GM12878 (cell line): ENCODE results near the gene IMMP2L. TPM values are rescaled to one million over a fixed set of nuclear protein-coding genes. Genes with fewer than 3 reads are reported as not detected.

Experiments used
- ATAC-seq: fragments of 200-7000 bp; cut with Tn5 transposase; 3 replicates; pipeline ENCODE4 v1.9.1; 2020; ENCODE audit warnings: mild to moderate bottlenecking, moderate library complexity
- BruUV-seq: library from RNA; stranded (reverse); fragments of 400-500 nt; replicated peaks from 2 replicates; lab custom pipeline; 2021; lab: Mats Ljungman, UMichigan
- CTCF ChIA-PET: fragments of 300-600 bp; sonication (Branson Sonifier 250); formaldehyde crosslinking; extraction: SDS; loops from one replicate; lab custom pipeline; 2021; ENCODE audit warnings: inconsistent platforms; lab: Yijun Ruan, JAX
- POLR2A ChIA-PET: fragments of 350-600 bp; formaldehyde crosslinking; extraction: SDS; loops from one replicate; lab custom pipeline; 2021; ENCODE audit warnings: inconsistent platforms; lab: Charles Lee
- RAD21 ChIA-PET: fragments of 300-600 bp; sonication (Branson Sonifier 250); formaldehyde crosslinking; loops from one replicate; lab custom pipeline; 2023; ENCODE audit warnings: antibody characterized with exemption; ENCODE audit not compliant: unreplicated experiment; lab: Charles Lee
- SMC1A ChIA-PET: fragments of 300-600 bp; sonication (Branson Sonifier 250); formaldehyde crosslinking; loops from one replicate; lab custom pipeline; 2023; ENCODE audit not compliant: unreplicated experiment, uncharacterized antibody; lab: Charles Lee
- DNase-seq: peaks from one replicate; pipeline ENCODE4 v3.0.0-alpha.2; 2011; ENCODE audit warnings: low read depth, low spot score
- FAIRE-seq: peaks from 3 replicates; lab custom pipeline; 2011; peaks lifted over from hg19 to GRCh38; lab: Jason Lieb, UNC
- H2AFZ ChIP-seq: 2 replicates; pipeline ENCODE4 v1.6.0; 2011; ENCODE audit warnings: low read depth, low read length, control low read depth; ENCODE audit not compliant: control insufficient read depth
- H3K27ac ChIP-seq: 2 replicates; pipeline ENCODE4 v1.5.1; 2011; ENCODE audit warnings: control low read depth; ENCODE audit not compliant: control insufficient read depth, insufficient read depth
- H3K27me3 ChIP-seq, 2 experiments: replicated peaks in 1 of 2; 2 replicates each; pipeline versions ENCODE4 v1.6.0 to v1.6.1; 2011; ENCODE audit warnings: low read length in 1 of 2; ENCODE audit not compliant: control insufficient read depth in 2 of 2, insufficient read depth in 2 of 2
- H3K36me3 ChIP-seq, 2 experiments: 2 replicates each; pipeline ENCODE4 v1.5.1; 2011; ENCODE audit warnings: low read length in 1 of 2; ENCODE audit not compliant: control insufficient read depth in 2 of 2, insufficient read depth in 2 of 2
- H3K4me1 ChIP-seq: 2 replicates; pipeline ENCODE4 v1.6.1; 2011; ENCODE audit warnings: mild to moderate bottlenecking, low read length, moderate library complexity, mixed read lengths; ENCODE audit not compliant: control insufficient read depth, insufficient read depth
- H3K4me2 ChIP-seq: 2 replicates; pipeline ENCODE4 v1.6.0; 2011; ENCODE audit warnings: control low read depth; ENCODE audit not compliant: control insufficient read depth, insufficient read depth
- H3K4me3 ChIP-seq: fragments of 200-600 bp; sonication (generic); 2 replicates; pipeline ENCODE4 v1.5.1; 2016
- H3K79me2 ChIP-seq: 2 replicates; pipeline ENCODE4 v1.6.0; 2011; ENCODE audit warnings: low read length; ENCODE audit not compliant: control insufficient read depth, insufficient read depth
- H3K9ac ChIP-seq: 2 replicates; pipeline ENCODE4 v1.8.0; 2011; ENCODE audit warnings: low read length, control low read depth, mixed read lengths; ENCODE audit not compliant: control insufficient read depth, insufficient read depth
- H3K9me3 ChIP-seq: replicated peaks from 3 replicates; pipeline ENCODE4 v1.5.1; 2011; ENCODE audit warnings: mild to moderate bottlenecking, low read length; ENCODE audit not compliant: control insufficient read depth, insufficient read depth
- H4K20me1 ChIP-seq: 2 replicates; pipeline ENCODE4 v1.6.0; 2011; ENCODE audit not compliant: control insufficient read depth, insufficient read depth
- CEBPZ ChIP-seq: fragments of 150-350 bp; IDR thresholded peaks from 2 replicates; pipeline ENCODE4 v1.6.1; 2016; ENCODE audit warnings: low read depth, low read length
- CHD4 ChIP-seq: fragments of 200-600 bp; sonication (generic); IDR thresholded peaks from 2 replicates; pipeline ENCODE4 v1.6.1; 2016; ENCODE audit warnings: mild to moderate bottlenecking
- EP300 ChIP-seq, 2 experiments: fragments of 150-350 bp in 1 of 2; IDR thresholded peaks; 2 replicates each; pipeline ENCODE4 v1.6.1; 2011 to 2012; ENCODE audit warnings: low read depth in 2 of 2, low read length in 2 of 2, borderline replicate concordance in 1 of 2, improper control_type of control experiment in 1 of 2, inconsistent platforms in 1 of 2; ENCODE audit not compliant: control insufficient read depth in 1 of 2
- FOS ChIP-seq: IDR thresholded peaks from 3 replicates; pipeline ENCODE4 v1.6.1; 2011; ENCODE audit warnings: borderline replicate concordance; ENCODE audit not compliant: insufficient read length; ENCODE audit errors: extremely low read depth
- MEF2B ChIP-seq: fragments of 450-650 bp; IDR thresholded peaks from 2 replicates; pipeline ENCODE4 v1.6.1; 2018; ENCODE audit warnings: mild to moderate bottlenecking, moderate library complexity; ENCODE audit not compliant: partially characterized antibody, poor library complexity, severe bottlenecking
- MTA2 ChIP-seq: fragments of 450-650 bp; IDR thresholded peaks from 2 replicates; pipeline ENCODE4 v1.6.1; 2016; ENCODE audit warnings: low read depth, mild to moderate bottlenecking, moderate library complexity
- RAD51 ChIP-seq: fragments of 450-650 bp; IDR thresholded peaks from 2 replicates; pipeline ENCODE4 v1.6.1; 2016; ENCODE audit warnings: moderate library complexity, mild to moderate bottlenecking, inconsistent platforms
- RUNX3 ChIP-seq: IDR thresholded peaks from 2 replicates; pipeline ENCODE4 v1.6.1; 2012; ENCODE audit warnings: low read length, inconsistent platforms
- SIN3A ChIP-seq: IDR thresholded peaks from 2 replicates; pipeline ENCODE4 v1.6.1; 2012; ENCODE audit warnings: low read depth, low read length, improper control_type of control experiment
- SKIL ChIP-seq: fragments of 450-650 bp; IDR thresholded peaks from 2 replicates; pipeline ENCODE4 v1.6.1; 2017; ENCODE audit warnings: mild to moderate bottlenecking, low read depth, inconsistent platforms; ENCODE audit not compliant: poor library complexity, severe bottlenecking
- SMAD1 ChIP-seq: fragments of 450-650 bp; IDR thresholded peaks from 2 replicates; pipeline ENCODE4 v1.6.1; 2018; ENCODE audit warnings: mild to moderate bottlenecking, low read depth; ENCODE audit not compliant: partially characterized antibody
- SREBF1 ChIP-seq: IDR thresholded peaks from 2 replicates; pipeline ENCODE4 v1.6.1; 2012; ENCODE audit warnings: mild to moderate bottlenecking, low read length
- WGBS: methylation state at CpG from one replicate; pipeline ENCODE4 v1.1.6; 2016; ENCODE audit warnings: low lambda C conversion rate; ENCODE audit not compliant: insufficient replicate concordance, insufficient coverage; ENCODE audit errors: missing lambda C conversion rate; 5-methylcytosine and 5-hydroxymethylcytosine counted together
- in situ Hi-C: fragments of 300-500 bp; cut with MboI; formaldehyde crosslinking; loops from 9 replicates; pipeline ENCODE4 v1.14.3; 2018; ENCODE audit warnings: mixed read lengths
- intact Hi-C: fragments of 100-400 bp; cut with micrococcal nuclease; formaldehyde crosslinking; loops from one replicate; pipeline ENCODE4 v1.14.2; 2022; ENCODE audit not compliant: unreplicated experiment
- polyA plus RNA-seq, 11 experiments: library from polyadenylated mRNA; depleted of rRNA in 4 of 11; unstranded in 6 of 11; stranded (reverse) in 5 of 11; fragments of >200 nt; fragmentation: Nextera tagmentation in 4 of 11; fragmentation: Illumina TruSeq in 1 of 11; extraction: Ambion mirVana in 4 of 11; extraction: Trizol in 1 of 11; gene quantifications; 1 replicate in 1 of 11; 2 replicates in 10 of 11; pipeline versions ENCODE4 v1.2.1 to v1.2.3, GENCODE V29; 2011 to 2016; ENCODE audit warnings: inconsistent platforms in 2 of 11, missing spikeins in 2 of 11, low read depth in 1 of 11
- total RNA-seq, 4 experiments: library from RNA; depleted of rRNA in 3 of 4; stranded (reverse); fragments of >200 nt in 3 of 4; fragmentation: Illumina TruSeq in 1 of 4; extraction: Trizol in 1 of 4; gene quantifications; 2 replicates each; pipeline versions ENCODE4 v1.2.1 to v1.2.3, GENCODE V29; 2013 to 2021
- TF ChIP-seq, protein P1 (sequence below): fragments of 450-650 bp; IDR thresholded peaks from 2 replicates; pipeline ENCODE4 v1.6.1; 2016; ENCODE audit warnings: mild to moderate bottlenecking
- TF ChIP-seq, protein P2 (sequence below): IDR thresholded peaks from 2 replicates; pipeline ENCODE4 v1.6.1; 2012; ENCODE audit warnings: low read depth, low read length, improper control_type of control experiment

Gene IMMP2L
- total and polyA plus RNA-seq, 10 of the 15 experiments (the other 5 are each of a cell fraction or from before 2014, with no cell fraction given): 12.6 to 46.3 (median 19.6) TPM

DNA sequence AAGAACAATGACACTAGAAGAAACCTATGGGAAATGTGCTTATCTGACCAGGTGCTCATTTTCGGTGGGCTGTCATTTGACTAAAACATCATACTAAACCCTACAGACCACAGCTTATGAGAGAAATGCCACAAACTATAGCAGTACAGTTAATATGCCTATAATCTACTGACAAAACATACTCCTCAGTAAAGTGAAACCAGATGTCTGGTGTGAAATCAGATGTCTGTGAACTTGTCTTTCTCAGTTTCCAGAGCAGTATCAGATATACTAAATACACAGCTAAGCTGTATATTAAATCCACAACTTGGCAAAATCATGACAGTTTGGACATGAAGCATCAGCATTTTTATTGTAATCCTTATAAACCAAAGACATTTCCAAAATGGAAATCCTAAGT lies 3.3 kb downstream of the IMMP2L start:
- POLR2A ChIA-PET: interaction anchor here (0.7 to 0.9 kb wide), 2 partner anchors 32 to 234 kb away, joined by 3 to 4 read pairs; no protein-coding TSS in a partner anchor
- WGBS: 30% methylated on average over 1 of the region's 1 CpG
- ATAC-seq (peak; percentile 62), FAIRE-seq (no peak), DNase-seq (no peak)
- CTCF ChIA-PET: interaction anchor here (0.5 to 3.4 kb wide), 7 partner anchors 13 to 476 kb away, joined by 3 to 18 read pairs (median 4); no protein-coding TSS in a partner anchor
- peak overlapping the region; percentile 37; the same call in 1 of the 2 replicates for H3K27ac ChIP-seq
- peaks cover 9% of the 10 kb centered on the region for H3K79me2 ChIP-seq
- RAD21 ChIA-PET: interaction anchor here (0.6 to 3.1 kb wide), 6 partner anchors 27 to 460 kb away, joined by 3 to 12 read pairs (median 5); no protein-coding TSS in a partner anchor
- no peaks in the 10 kb centered on the region for H3K27me3 ChIP-seq
- no peaks in the 10 kb centered on the region for H4K20me1 ChIP-seq
- H3K4me2 ChIP-seq: peak overlapping the region; percentile 96
- no peaks in the 10 kb centered on the region; a peak in 2 of 4 replicates for H3K36me3 ChIP-seq
- no peak overlapping the region; the same call in 1 of the 2 replicates for H3K9ac ChIP-seq
- in situ Hi-C loops (no loop called here), intact Hi-C loops (loop anchor here (10.0 kb wide), 1 partner anchor 896 kb away; the partner anchor contains the start of gene IFRD1)
- no peak overlapping the region for H2AFZ ChIP-seq
- peaks cover 11% of the 10 kb centered on the region for H3K4me1 ChIP-seq
- BruUV-seq: no TSS peak
- H3K4me3 ChIP-seq: no peak overlapping the region; the same call in 1 of the 2 replicates
- no peaks in the 10 kb centered on the region; the same call in 2 of the 3 replicates for H3K9me3 ChIP-seq
- SMC1A ChIA-PET: interaction anchor here (0.7 to 4.9 kb wide), 13 partner anchors 9 to 515 kb away, joined by 3 to 39 read pairs (median 5); no protein-coding TSS in a partner anchor
- no peak for TF ChIP-seq EP300 (IDR thresholded peaks at IDR 0.05; ENCODE audit: borderline replicate concordance in 1 of 2, control insufficient read depth in 1 of 2, low read depth in 2 of 2, low read length in 2 of 2)
- no peak for TF ChIP-seq MEF2B
- no peak for TF ChIP-seq CHD4
- TF ChIP-seq MTA2: 0 out of 2 replicates have a peak, but pooled peaks have one; percentile 32
- no peak for TF ChIP-seq SREBF1
- no peak for TF ChIP-seq SMAD1
- TF ChIP-seq CEBPZ: no peak
- TF ChIP-seq, protein P1, sequence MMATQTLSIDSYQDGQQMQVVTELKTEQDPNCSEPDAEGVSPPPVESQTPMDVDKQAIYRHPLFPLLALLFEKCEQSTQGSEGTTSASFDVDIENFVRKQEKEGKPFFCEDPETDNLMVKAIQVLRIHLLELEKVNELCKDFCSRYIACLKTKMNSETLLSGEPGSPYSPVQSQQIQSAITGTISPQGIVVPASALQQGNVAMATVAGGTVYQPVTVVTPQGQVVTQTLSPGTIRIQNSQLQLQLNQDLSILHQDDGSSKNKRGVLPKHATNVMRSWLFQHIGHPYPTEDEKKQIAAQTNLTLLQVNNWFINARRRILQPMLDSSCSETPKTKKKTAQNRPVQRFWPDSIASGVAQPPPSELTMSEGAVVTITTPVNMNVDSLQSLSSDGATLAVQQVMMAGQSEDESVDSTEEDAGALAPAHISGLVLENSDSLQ: peak; percentile 48; the same call in 1 of the 2 replicates
- no peak for TF ChIP-seq FOS
- TF ChIP-seq, protein P2, sequence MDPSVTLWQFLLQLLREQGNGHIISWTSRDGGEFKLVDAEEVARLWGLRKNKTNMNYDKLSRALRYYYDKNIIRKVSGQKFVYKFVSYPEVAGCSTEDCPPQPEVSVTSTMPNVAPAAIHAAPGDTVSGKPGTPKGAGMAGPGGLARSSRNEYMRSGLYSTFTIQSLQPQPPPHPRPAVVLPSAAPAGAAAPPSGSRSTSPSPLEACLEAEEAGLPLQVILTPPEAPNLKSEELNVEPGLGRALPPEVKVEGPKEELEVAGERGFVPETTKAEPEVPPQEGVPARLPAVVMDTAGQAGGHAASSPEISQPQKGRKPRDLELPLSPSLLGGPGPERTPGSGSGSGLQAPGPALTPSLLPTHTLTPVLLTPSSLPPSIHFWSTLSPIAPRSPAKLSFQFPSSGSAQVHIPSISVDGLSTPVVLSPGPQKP: no peak
- TF ChIP-seq RUNX3: peak; percentile 65
- no peak for TF ChIP-seq SIN3A
- peak; percentile 63; the same call in 1 of the 2 replicates for TF ChIP-seq RAD51
- peak; percentile 49 for TF ChIP-seq SKIL
